ENCODE results near the gene DPP9.

DNA sequence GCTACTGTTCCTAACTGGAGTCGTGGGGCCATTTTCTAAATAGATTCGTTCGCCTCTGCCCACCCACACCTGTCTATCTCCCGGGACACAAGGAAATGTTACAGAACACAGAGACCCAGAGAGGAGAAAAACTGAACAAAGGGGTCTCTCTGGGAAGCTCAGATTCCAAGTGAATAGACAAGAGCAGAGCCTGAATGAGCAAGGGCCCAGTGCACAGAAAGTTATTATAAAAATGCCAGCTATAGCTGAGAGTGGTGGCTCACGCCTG, 40.7 kb upstream of the DPP9 start:
- no peak for TF ChIP-seq SUZ12 (IDR thresholded peaks at IDR 0.05)
- no peak for TF ChIP-seq NFRKB (IDR thresholded peaks at IDR 0.05)
- TF ChIP-seq FOXA1 (IDR thresholded peaks at IDR 0.05), result no peak
- TF ChIP-seq CTBP1 (IDR thresholded peaks at IDR 0.05; ENCODE audit: borderline replicate concordance), result no peak
- no peak for TF ChIP-seq ARNT (IDR thresholded peaks at IDR 0.05)
- no peak for TF ChIP-seq FOXM1 (IDR thresholded peaks at IDR 0.05; ENCODE audit: borderline replicate concordance)

All from HEK293T (cell line).